Measurements from ENCODE around the gene GPR55.

Gene GPR55

GRCh38 chr2:230949966-230950873 is 25.2 kb upstream of the GPR55 start:
- DNase-seq: no peak

GRCh38 chr2:230947908-230948365 is 22.9 kb upstream of the GPR55 start:
- peak; percentile 56 for DNase-seq

- no peak for DNase-seq
Observed at GRCh38 chr2:230947235-230947576, 22.2 kb upstream of the GPR55 start.

GRCh38 chr2:230946429-230947234 is 21.6 kb upstream of the GPR55 start:
- peak; percentile 48 for DNase-seq

- peak; percentile 44 for DNase-seq
Observed at GRCh38 chr2:230944757-230945372, 19.8 kb upstream of the GPR55 start.

- no peak for DNase-seq
Observed at GRCh38 chr2:230944123-230944653, 19.1 kb upstream of the GPR55 start.

GRCh38 chr2:230942920-230943896 is 18.2 kb upstream of the GPR55 start:
- DNase-seq: peak; percentile 52

GRCh38 chr2:230942371-230942770 is 17.3 kb upstream of the GPR55 start:
- DNase-seq: no peak

- DNase-seq: no peak
Observed at GRCh38 chr2:230941202-230942180, 16.4 kb upstream of the GPR55 start.

- DNase-seq: peak; percentile 55
Observed at GRCh38 chr2:230940471-230940815, 15.4 kb upstream of the GPR55 start.

GRCh38 chr2:230939691-230940470 is 14.8 kb upstream of the GPR55 start:
- peak; percentile 36 for DNase-seq

GRCh38 chr2:230939066-230939591 is 14.1 kb upstream of the GPR55 start:
- DNase-seq: peak; percentile 21

- peak; percentile 44 for DNase-seq
Observed at GRCh38 chr2:230938516-230939065, 13.5 kb upstream of the GPR55 start.

GRCh38 chr2:230938098-230938497 is 13.1 kb upstream of the GPR55 start:
- DNase-seq: no peak

- no peak for DNase-seq
Observed at GRCh38 chr2:230937362-230937761, 12.3 kb upstream of the GPR55 start.

- DNase-seq: peak; percentile 6
Observed at GRCh38 chr2:230936243-230936642, 11.2 kb upstream of the GPR55 start.

GRCh38 chr2:230935130-230935430 is 10.0 kb upstream of the GPR55 start:
- peak; percentile 53 for DNase-seq

- peak; percentile 37 for DNase-seq
Observed at GRCh38 chr2:230934231-230935129, 9.4 kb upstream of the GPR55 start.
